ENCODE measurements around the gene CHST11.
"Not testable (repeated sequence)": the region's sequence is repeated elsewhere in the genome, so short reads cannot be mapped to it uniquely, and the experiment has no call there.

Gene CHST11

DNA sequence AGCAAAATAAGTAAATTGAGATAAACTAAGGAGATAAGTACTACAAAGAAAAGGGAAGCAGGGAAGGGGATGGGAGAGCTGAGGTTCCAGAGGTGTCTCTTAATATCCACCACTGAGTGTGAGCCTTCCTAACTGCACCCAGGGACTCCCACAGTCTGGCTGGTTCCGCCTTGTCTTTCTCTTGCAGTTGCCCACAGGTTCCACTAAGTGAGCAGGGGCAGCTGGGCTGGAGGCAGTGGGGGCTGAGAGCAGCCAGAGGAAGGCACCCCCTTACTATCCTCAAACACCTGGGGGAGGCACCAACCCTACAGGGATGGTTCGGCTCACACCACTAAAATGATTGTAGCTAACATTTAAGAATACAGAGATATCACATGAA is 286.4 kb downstream of the CHST11 start:
- H3K4me3 ChIP-seq (ENCODE audit: low read depth, low read length): no peak overlapping the region
- TF ChIP-seq, protein P1, sequence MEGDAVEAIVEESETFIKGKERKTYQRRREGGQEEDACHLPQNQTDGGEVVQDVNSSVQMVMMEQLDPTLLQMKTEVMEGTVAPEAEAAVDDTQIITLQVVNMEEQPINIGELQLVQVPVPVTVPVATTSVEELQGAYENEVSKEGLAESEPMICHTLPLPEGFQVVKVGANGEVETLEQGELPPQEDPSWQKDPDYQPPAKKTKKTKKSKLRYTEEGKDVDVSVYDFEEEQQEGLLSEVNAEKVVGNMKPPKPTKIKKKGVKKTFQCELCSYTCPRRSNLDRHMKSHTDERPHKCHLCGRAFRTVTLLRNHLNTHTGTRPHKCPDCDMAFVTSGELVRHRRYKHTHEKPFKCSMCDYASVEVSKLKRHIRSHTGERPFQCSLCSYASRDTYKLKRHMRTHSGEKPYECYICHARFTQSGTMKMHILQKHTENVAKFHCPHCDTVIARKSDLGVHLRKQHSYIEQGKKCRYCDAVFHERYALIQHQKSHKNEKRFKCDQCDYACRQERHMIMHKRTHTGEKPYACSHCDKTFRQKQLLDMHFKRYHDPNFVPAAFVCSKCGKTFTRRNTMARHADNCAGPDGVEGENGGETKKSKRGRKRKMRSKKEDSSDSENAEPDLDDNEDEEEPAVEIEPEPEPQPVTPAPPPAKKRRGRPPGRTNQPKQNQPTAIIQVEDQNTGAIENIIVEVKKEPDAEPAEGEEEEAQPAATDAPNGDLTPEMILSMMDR (IDR thresholded peaks at IDR 0.05; ENCODE audit: borderline replicate concordance, insufficient read depth, low read depth, low read length): no peak

DNA sequence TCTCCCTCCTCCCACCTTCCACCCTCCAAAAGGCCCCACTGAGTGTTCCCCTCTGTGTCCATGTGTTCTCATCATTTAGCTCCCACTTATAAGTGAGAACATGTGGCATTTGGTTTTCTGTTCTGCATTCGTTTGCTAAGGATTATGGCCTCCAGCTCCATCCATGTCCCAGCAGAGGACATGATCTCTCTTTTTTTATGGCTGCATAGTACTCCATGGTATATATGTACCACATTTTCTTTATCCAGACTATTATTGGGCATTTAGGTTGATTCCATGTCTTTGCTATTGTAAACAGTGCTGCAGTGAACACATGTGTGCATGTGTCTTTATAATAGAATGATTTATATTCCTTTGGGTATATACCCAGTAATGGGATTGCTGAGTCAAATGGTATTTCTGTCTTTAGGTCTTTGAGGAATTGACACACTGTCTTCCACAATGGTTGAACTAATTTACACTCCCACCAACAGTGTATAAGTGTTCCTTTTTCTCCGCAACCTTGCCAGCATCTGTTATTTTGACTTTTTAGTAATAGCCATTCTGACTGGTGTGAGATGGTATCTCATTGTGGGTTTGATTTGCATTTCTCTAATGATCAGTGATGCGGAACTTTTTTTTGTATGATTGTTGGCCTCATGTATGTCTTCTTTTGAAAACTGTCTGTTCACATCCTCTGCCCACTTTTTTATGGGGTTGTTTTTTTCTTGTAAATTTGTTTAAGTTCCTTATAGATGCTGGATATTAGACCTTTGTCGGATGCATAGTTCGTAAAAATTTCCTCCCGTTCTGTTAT is 287.2 kb downstream of the CHST11 start:
- H3K4me3 ChIP-seq (ENCODE audit: low read depth, low read length): not testable (repeated sequence)

DNA sequence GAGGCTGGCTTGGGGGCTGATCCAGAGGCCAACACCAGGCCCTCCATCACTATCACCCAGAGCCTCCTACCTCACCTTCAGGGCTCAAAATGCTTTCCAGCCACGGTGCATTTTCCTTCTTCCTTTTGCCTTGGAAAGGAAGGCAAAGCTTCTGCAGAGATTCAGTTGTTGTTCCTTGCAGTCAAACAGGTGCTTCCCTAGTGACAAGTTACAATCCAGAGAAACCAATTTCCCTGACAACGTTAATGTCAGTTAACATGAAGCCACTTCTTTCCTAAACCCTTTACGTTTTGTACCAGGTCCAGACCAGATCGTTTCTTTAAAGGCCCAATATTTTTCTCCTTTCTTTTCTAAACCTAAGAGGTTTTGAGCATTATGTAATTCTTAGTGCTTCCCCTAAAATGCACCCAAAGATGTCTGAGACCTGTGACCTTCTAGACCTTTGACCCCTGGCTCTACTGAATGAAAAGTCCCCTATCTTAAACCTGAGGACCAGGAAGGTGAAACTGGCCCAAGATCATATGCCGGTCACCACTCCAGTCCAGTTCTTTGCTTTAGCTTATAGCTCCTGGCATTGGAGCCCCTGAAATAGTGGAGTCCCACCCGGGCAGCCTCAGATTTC is 289.8 kb downstream of the CHST11 start:
- no peak overlapping the region for H3K4me3 ChIP-seq (ENCODE audit: low read depth, low read length)
- TF ChIP-seq, protein P1 (IDR thresholded peaks at IDR 0.05; ENCODE audit: borderline replicate concordance, insufficient read depth, low read depth, low read length): no peak

DNA sequence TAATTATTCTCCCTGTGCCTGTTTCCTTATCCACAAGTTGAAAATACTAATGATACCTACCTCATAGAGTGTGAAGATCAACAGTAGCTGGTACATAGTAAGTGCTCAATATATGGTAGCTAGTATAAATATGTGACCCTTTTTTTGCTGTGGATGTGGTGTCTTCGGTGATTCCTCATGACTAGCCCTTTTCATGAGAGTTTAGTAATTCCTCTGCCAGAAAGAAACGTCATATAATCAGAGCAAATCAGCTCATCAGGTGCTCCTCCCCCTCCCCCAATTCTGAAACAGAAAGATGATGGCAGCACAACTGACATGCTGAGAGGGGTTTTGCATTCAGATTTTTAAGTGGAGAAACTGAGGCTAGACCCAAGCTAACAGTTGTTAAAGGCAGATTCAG is 290.6 kb downstream of the CHST11 start:
- H3K4me3 ChIP-seq (ENCODE audit: low read depth, low read length): no peak overlapping the region
- TF ChIP-seq, protein P1 (IDR thresholded peaks at IDR 0.05; ENCODE audit: borderline replicate concordance, insufficient read depth, low read depth, low read length): no peak

DNA sequence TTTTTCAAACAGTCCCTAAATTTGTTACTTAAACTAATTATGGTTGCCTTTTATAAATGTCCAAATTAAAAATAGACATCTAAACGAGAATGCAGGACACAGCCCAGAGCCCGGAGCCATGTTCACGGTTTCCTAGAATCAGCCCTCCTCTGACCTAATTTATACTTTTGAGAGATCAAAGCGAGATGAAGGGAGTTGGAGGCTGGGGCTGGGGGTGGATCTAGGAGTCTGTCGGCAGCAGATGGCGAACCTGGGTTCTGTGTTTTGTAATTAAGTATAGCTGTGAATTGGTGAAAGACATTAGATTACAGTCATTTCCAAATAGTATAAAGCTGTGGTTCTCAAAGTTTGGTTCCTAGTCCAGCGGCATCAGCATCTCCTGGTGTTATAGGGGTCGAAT is 291.2 kb downstream of the CHST11 start:
- TF ChIP-seq, protein P1 (IDR thresholded peaks at IDR 0.05; ENCODE audit: borderline replicate concordance, insufficient read depth, low read depth, low read length): no peak
- H3K4me3 ChIP-seq (ENCODE audit: low read depth, low read length): no peak overlapping the region

DNA sequence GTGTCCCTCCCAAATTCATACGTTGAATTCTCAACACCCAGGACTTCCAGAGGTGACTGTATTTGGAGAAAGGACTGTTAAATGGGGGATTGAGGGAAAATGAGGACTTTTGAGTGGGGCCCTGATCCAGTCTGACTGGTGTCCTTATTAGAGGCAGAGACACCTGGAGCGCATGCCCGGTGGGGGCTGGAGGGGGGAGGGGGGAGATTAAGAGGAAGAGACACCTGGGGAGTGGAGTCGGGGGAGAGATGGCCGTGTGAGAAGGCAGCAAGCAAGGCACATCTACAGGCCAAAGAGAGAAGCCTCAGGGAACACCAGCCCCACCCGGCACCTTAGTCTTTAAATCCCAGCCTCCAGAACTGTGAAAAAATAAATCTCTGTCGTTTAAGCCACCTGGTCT is 291.6 kb downstream of the CHST11 start:
- TF ChIP-seq, protein P1 (IDR thresholded peaks at IDR 0.05; ENCODE audit: borderline replicate concordance, insufficient read depth, low read depth, low read length): no peak
- no peak overlapping the region for H3K4me3 ChIP-seq (ENCODE audit: low read depth, low read length)

DNA sequence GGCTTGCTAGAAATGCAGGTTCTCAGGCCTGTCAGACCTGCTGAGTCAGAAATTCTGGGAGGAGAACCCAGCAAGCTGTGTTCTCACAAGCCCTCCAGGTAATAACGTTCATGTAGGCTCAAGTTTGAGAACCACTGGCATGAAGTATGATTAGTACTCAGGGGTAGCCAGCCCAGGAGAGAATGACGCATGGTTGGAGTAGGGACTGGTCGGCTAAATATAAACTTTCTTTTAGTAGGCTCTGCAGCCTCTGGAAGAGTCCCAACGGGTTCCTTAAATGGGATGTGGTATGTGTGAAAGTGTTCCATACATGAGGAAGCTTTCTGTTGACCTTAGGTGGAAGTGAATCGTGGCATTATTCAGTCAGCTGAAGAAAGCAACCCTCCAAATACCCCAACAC is 292.0 kb downstream of the CHST11 start:
- no peak overlapping the region for H3K4me3 ChIP-seq (ENCODE audit: low read depth, low read length)
- TF ChIP-seq, protein P1 (IDR thresholded peaks at IDR 0.05; ENCODE audit: borderline replicate concordance, insufficient read depth, low read depth, low read length): no peak
